ENCODE results near the gene CRB2.

The CRB2 gene

DNA sequence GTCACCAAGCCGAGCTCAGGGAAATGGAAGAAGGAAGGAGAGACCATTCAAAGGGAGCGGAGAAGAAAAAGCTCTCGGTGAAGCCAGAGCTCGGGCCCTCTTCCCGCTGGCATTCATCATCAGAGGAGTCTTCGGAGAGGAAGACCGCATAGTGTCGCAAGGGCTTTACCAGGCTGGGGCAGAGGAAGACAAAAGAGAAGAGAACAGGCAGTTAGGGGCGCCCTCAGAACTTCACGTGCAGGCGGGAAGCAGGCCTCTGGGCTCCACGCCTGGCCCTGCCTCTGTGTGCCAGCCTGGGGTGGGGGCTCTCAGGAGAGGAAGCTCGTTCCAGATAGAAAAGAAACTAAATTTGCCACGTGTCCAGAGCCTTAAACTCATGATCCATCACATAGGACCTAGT, 31.7 kb downstream of the CRB2 start:
- H3K27ac ChIP-seq (ENCODE audit: low read length), result no peak overlapping the region
- peaks cover 0 to 5% of the 10 kb centered on the region in 2 donors for H3K36me3 ChIP-seq (ENCODE audit: control insufficient read depth in 2 of 2, insufficient read depth in 2 of 2, low read length in 2 of 2)
- H3K9me3 ChIP-seq (ENCODE audit: control insufficient read depth in 2 of 2, low read length in 2 of 2), result peaks cover under 1% of the 10 kb centered on the region in 2 donors
- no peak overlapping the region for H3K9ac ChIP-seq (ENCODE audit: low read length in 2 of 2)
- H3K4me1 ChIP-seq (ENCODE audit: control insufficient read depth, insufficient read depth, low read length), result no peaks in the 10 kb centered on the region
- no peak overlapping the region for H3K4me3 ChIP-seq (ENCODE audit: low read length in 2 of 2)
- no peaks in the 10 kb centered on the region for H3K27me3 ChIP-seq (ENCODE audit: control insufficient read depth in 1 of 2, insufficient read depth in 2 of 2, low read length in 2 of 2)

GRCh38 chr9:123389070-123389469, 33.1 kb downstream of the CRB2 start:
- Histone ChIP-seq H3K27ac (ENCODE audit: low read length) (no peak overlapping the region), H3K9me3 (ENCODE audit: control insufficient read depth in 2 of 2, low read length in 2 of 2) (peaks cover 5 to 6% of the 10 kb centered on the region in 2 donors), H3K36me3 (ENCODE audit: control insufficient read depth in 2 of 2, insufficient read depth in 2 of 2, low read length in 2 of 2) (no peaks in the 10 kb centered on the region), H3K27me3 (ENCODE audit: control insufficient read depth in 1 of 2, insufficient read depth in 2 of 2, low read length in 2 of 2) (no peaks in the 10 kb centered on the region), H3K4me1 (ENCODE audit: control insufficient read depth, insufficient read depth, low read length) (no peaks in the 10 kb centered on the region), H3K4me3 (ENCODE audit: low read length in 2 of 2) (no peak overlapping the region), H3K9ac (ENCODE audit: low read length in 2 of 2) (no peak overlapping the region)

DNA sequence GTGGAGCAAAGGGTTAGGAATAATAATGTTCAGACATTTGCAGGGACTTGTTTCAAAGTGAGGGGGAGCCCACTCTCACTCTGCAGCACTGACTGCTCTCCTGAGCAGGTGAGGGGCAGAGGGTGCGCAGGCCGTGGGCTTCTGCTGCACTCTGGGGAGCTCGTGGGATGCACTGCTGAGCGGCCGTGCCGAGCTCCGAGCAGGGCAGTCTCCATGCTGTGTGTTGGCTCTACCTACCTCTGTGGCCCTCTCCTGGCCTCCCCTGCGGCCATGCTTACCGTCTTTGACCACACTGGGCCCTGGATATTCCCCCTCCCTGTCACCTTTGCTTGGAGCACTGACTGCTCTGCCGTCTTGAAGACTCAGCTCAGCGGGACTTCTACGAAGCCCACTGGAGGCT, 33.7 kb downstream of the CRB2 start:
- Histone ChIP-seq H3K4me1 (ENCODE audit: control insufficient read depth, insufficient read depth, low read length) (no peaks in the 10 kb centered on the region), H3K27ac (ENCODE audit: low read length) (no peak overlapping the region), H3K4me3 (ENCODE audit: low read length in 2 of 2) (no peak overlapping the region), H3K9me3 (ENCODE audit: control insufficient read depth in 2 of 2, low read length in 2 of 2) (peaks cover 5 to 6% of the 10 kb centered on the region in 2 donors), H3K27me3 (ENCODE audit: control insufficient read depth in 1 of 2, insufficient read depth in 2 of 2, low read length in 2 of 2) (no peaks in the 10 kb centered on the region), H3K36me3 (ENCODE audit: control insufficient read depth in 2 of 2, insufficient read depth in 2 of 2, low read length in 2 of 2) (no peaks in the 10 kb centered on the region), H3K9ac (ENCODE audit: low read length in 2 of 2) (no peak overlapping the region)

- Histone ChIP-seq H3K4me1 (ENCODE audit: control insufficient read depth, insufficient read depth, low read length) (no peaks in the 10 kb centered on the region), H3K36me3 (ENCODE audit: control insufficient read depth in 2 of 2, insufficient read depth in 2 of 2, low read length in 2 of 2) (no peaks in the 10 kb centered on the region), H3K27me3 (ENCODE audit: control insufficient read depth in 1 of 2, insufficient read depth in 2 of 2, low read length in 2 of 2) (no peaks in the 10 kb centered on the region), H3K9me3 (ENCODE audit: control insufficient read depth in 2 of 2, low read length in 2 of 2) (peaks cover 5 to 6% of the 10 kb centered on the region in 2 donors), H3K27ac (ENCODE audit: low read length) (no peak overlapping the region), H3K9ac (ENCODE audit: low read length in 2 of 2) (no peak overlapping the region), H3K4me3 (ENCODE audit: low read length in 2 of 2) (no peak overlapping the region)
Observed at GRCh38 chr9:123390337-123391135, 34.5 kb downstream of the CRB2 start.

DNA sequence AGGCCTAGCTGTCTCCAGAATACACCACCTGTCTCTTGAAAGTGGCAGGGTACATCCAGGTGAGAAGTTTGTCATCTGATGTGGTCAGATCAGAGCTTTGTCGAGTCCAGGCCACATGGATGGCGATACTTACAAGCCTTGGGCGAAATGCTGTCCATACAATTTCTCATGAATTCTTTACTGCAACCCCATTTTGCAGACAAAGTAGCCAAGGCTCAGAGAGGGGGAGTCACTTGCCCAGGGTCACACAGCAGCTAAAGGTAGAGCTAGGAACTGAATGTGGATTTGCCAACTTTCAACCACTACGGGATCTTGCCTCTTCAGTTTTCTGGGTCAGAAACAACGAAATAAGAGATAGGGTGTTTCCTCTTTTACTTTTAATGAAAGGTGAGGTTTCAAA, 35.2 kb downstream of the CRB2 start:
- Histone ChIP-seq H3K9me3 (ENCODE audit: control insufficient read depth in 2 of 2, low read length in 2 of 2) (peaks cover 5 to 6% of the 10 kb centered on the region in 2 donors), H3K27ac (ENCODE audit: low read length) (no peak overlapping the region), H3K4me1 (ENCODE audit: control insufficient read depth, insufficient read depth, low read length) (no peaks in the 10 kb centered on the region), H3K4me3 (ENCODE audit: low read length in 2 of 2) (no peak overlapping the region), H3K9ac (ENCODE audit: low read length in 2 of 2) (no peak overlapping the region), H3K27me3 (ENCODE audit: control insufficient read depth in 1 of 2, insufficient read depth in 2 of 2, low read length in 2 of 2) (no peaks in the 10 kb centered on the region), H3K36me3 (ENCODE audit: control insufficient read depth in 2 of 2, insufficient read depth in 2 of 2, low read length in 2 of 2) (no peaks in the 10 kb centered on the region)

- H3K4me1 ChIP-seq (ENCODE audit: control insufficient read depth, insufficient read depth, low read length), result no peaks in the 10 kb centered on the region
- no peak overlapping the region for H3K27ac ChIP-seq (ENCODE audit: low read length)
- no peak overlapping the region for H3K4me3 ChIP-seq (ENCODE audit: low read length in 2 of 2)
- no peak overlapping the region for H3K9ac ChIP-seq (ENCODE audit: low read length in 2 of 2)
- no peaks in the 10 kb centered on the region for H3K27me3 ChIP-seq (ENCODE audit: control insufficient read depth in 1 of 2, insufficient read depth in 2 of 2, low read length in 2 of 2)
- peaks cover 5 to 6% of the 10 kb centered on the region in 2 donors for H3K9me3 ChIP-seq (ENCODE audit: control insufficient read depth in 2 of 2, low read length in 2 of 2)
- no peaks in the 10 kb centered on the region for H3K36me3 ChIP-seq (ENCODE audit: control insufficient read depth in 2 of 2, insufficient read depth in 2 of 2, low read length in 2 of 2)
Observed at GRCh38 chr9:123391946-123392345, 35.9 kb downstream of the CRB2 start.

- H3K36me3 ChIP-seq (ENCODE audit: control insufficient read depth in 2 of 2, insufficient read depth in 2 of 2, low read length in 2 of 2), result no peaks in the 10 kb centered on the region
- H3K4me1 ChIP-seq (ENCODE audit: control insufficient read depth, insufficient read depth, low read length), result no peaks in the 10 kb centered on the region
- peaks cover 5 to 6% of the 10 kb centered on the region in 2 donors for H3K9me3 ChIP-seq (ENCODE audit: control insufficient read depth in 2 of 2, low read length in 2 of 2)
- no peak overlapping the region for H3K4me3 ChIP-seq (ENCODE audit: low read length in 2 of 2)
- H3K27me3 ChIP-seq (ENCODE audit: control insufficient read depth in 1 of 2, insufficient read depth in 2 of 2, low read length in 2 of 2), result no peaks in the 10 kb centered on the region
- no peak overlapping the region for H3K9ac ChIP-seq (ENCODE audit: low read length in 2 of 2)
- H3K27ac ChIP-seq (ENCODE audit: low read length), result no peak overlapping the region
Observed at GRCh38 chr9:123392802-123393201, 36.8 kb downstream of the CRB2 start.

GRCh38 chr9:123394291-123395235, 38.6 kb downstream of the CRB2 start:
- no peaks in the 10 kb centered on the region for H3K36me3 ChIP-seq (ENCODE audit: control insufficient read depth in 2 of 2, insufficient read depth in 2 of 2, low read length in 2 of 2)
- no peak overlapping the region for H3K9ac ChIP-seq (ENCODE audit: low read length in 2 of 2)
- peaks cover 5 to 6% of the 10 kb centered on the region in 2 donors for H3K9me3 ChIP-seq (ENCODE audit: control insufficient read depth in 2 of 2, low read length in 2 of 2)
- H3K27ac ChIP-seq (ENCODE audit: low read length), result no peak overlapping the region
- H3K27me3 ChIP-seq (ENCODE audit: control insufficient read depth in 1 of 2, insufficient read depth in 2 of 2, low read length in 2 of 2), result no peaks in the 10 kb centered on the region
- H3K4me1 ChIP-seq (ENCODE audit: control insufficient read depth, insufficient read depth, low read length), result no peaks in the 10 kb centered on the region
- H3K4me3 ChIP-seq (ENCODE audit: low read length in 2 of 2), result no peak overlapping the region

DNA sequence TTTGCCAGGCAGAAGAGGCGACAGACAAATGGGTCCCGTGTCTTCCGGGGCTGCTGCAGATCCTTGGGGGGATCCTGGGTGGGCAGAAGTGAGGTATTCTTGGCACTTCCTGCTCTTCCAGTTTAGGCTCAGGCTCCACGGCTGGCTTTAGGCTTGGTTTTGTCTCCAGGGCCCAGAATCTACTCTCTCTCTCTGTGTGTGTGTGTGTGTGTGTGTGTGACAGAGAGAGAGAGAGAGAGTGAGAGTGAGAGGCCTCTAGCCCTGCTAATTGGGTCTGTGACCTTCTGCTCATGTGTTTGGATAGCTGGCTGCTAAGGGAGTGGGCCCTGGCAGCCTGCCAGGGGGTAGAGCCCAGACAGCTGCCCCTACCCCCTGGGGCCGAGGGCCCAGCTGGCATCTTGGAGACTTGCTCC, 39.3 kb downstream of the CRB2 start:
- Histone ChIP-seq H3K27ac (ENCODE audit: low read length) (no peak overlapping the region), H3K4me3 (ENCODE audit: low read length in 2 of 2) (no peak overlapping the region), H3K9ac (ENCODE audit: low read length in 2 of 2) (no peak overlapping the region), H3K27me3 (ENCODE audit: control insufficient read depth in 1 of 2, insufficient read depth in 2 of 2, low read length in 2 of 2) (no peaks in the 10 kb centered on the region), H3K36me3 (ENCODE audit: control insufficient read depth in 2 of 2, insufficient read depth in 2 of 2, low read length in 2 of 2) (peaks cover 0 to 2% of the 10 kb centered on the region in 2 donors), H3K9me3 (ENCODE audit: control insufficient read depth in 2 of 2, low read length in 2 of 2) (peaks cover 5 to 6% of the 10 kb centered on the region in 2 donors), H3K4me1 (ENCODE audit: control insufficient read depth, insufficient read depth, low read length) (no peaks in the 10 kb centered on the region)

DNA sequence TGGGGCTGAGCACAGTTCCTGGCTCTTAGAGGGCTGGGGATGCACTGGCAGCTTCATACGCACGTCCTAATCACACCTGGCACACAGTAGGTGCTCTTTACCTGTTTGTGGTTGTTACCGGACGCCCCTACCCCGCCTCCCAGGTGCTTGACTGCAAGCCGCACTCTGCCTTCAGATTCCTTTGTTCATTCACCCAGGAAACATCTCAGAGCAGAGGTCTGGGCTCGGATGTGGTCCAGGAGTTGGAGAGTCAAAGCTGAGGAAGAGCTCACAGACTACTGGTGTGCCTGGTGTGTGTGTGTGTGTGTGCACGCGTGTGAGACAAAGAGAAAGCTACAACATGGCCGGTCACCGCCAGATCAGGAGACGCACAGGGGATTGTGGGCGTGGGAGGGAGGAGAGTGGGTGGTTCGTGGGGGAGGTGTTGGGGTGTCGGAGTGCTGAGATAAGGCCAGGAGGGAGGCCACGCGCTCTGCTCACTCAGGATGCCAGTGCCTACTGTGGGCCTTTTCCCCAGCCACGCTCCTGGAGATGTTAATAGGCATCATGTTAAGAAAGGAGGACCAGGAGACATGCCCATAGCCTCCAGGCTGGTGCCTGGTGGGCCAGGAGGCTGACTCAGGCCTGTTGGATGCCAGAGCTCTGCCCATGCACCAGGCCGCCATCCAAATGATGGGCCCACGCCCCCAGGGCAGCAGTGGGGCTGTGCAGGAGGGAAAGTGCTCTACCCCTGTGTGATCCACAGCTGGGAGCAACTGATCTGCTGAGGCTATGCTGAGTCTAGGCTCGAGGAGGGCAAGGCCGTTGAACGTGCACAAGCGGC, 39.9 kb downstream of the CRB2 start:
- Histone ChIP-seq H3K9ac (ENCODE audit: low read length in 2 of 2) (no peak overlapping the region), H3K27me3 (ENCODE audit: control insufficient read depth in 1 of 2, insufficient read depth in 2 of 2, low read length in 2 of 2) (no peaks in the 10 kb centered on the region), H3K36me3 (ENCODE audit: control insufficient read depth in 2 of 2, insufficient read depth in 2 of 2, low read length in 2 of 2) (peaks cover 0 to 3% of the 10 kb centered on the region in 2 donors), H3K4me3 (ENCODE audit: low read length in 2 of 2) (no peak overlapping the region), H3K9me3 (ENCODE audit: control insufficient read depth in 2 of 2, low read length in 2 of 2) (peaks cover 5 to 6% of the 10 kb centered on the region in 2 donors), H3K4me1 (ENCODE audit: control insufficient read depth, insufficient read depth, low read length) (no peaks in the 10 kb centered on the region), H3K27ac (ENCODE audit: low read length) (no peak overlapping the region)

Measured in stomach smooth muscle (tissue), 2 donors.